Endothelial cell of umbilical vein (primary cell): Measurements from ENCODE around the gene NMRK2. TPM values are rescaled to one million over a fixed set of nuclear protein-coding genes. Genes with fewer than 3 reads are reported as not detected.

Experiments
- BruUV-seq: library from RNA; stranded (reverse); fragments of 400-500 nt; replicated peaks from 2 replicates; lab custom pipeline; 2021; lab: Mats Ljungman, UMichigan
- CTCF ChIA-PET: fragments of 300-600, 350-600 bp; sonication (Branson Sonifier 250); formaldehyde crosslinking; loops from one replicate; lab custom pipeline; 2021; ENCODE audit warnings: antibody characterized with exemption, inconsistent platforms; lab: Charles Lee
- POLR2A ChIA-PET: fragments of 300-600, 350-600 bp; sonication (Branson Sonifier 250); formaldehyde crosslinking; loops from one replicate; lab custom pipeline; 2021; ENCODE audit warnings: antibody characterized with exemption, inconsistent platforms; lab: Charles Lee
- DNase-seq: peaks from one replicate; pipeline ENCODE4 v3.0.0-alpha.2; 2011; ENCODE audit warnings: low read depth, low spot score
- FAIRE-seq: peaks from 2 replicates; lab custom pipeline; 2011; peaks lifted over from hg19 to GRCh38; lab: Jason Lieb, UNC
- H2AFZ ChIP-seq: 2 replicates; pipeline ENCODE4 v1.6.0; 2012; ENCODE audit warnings: low read depth, low read length, control low read depth, inconsistent platforms
- H3K27ac ChIP-seq: 2 replicates; pipeline ENCODE4 v1.5.1; 2011; ENCODE audit warnings: low read depth, mild to moderate bottlenecking, control low read depth, low read length, moderate library complexity; ENCODE audit not compliant: insufficient read depth
- H3K27me3 ChIP-seq, 2 experiments: 2 replicates each; pipeline versions ENCODE4 v1.6.0 to v1.6.1; 2011; ENCODE audit warnings: low read length in 2 of 2, mixed read lengths in 1 of 2; ENCODE audit not compliant: control insufficient read depth in 2 of 2, insufficient read depth in 2 of 2
- H3K36me3 ChIP-seq, 2 experiments: 2 replicates in 1 of 2; 3 replicates in 1 of 2; pipeline ENCODE4 v1.5.1; 2011; ENCODE audit warnings: low read length in 2 of 2, mild to moderate bottlenecking in 1 of 2, moderate library complexity in 1 of 2; ENCODE audit not compliant: control insufficient read depth in 2 of 2, insufficient read depth in 2 of 2; ENCODE audit errors: extremely low read depth in 1 of 2
- H3K4me1 ChIP-seq: 3 replicates; pipeline ENCODE4 v1.5.1; 2011; ENCODE audit warnings: mild to moderate bottlenecking, low read length; ENCODE audit not compliant: control insufficient read depth, insufficient read depth; ENCODE audit errors: extremely low read depth
- H3K4me2 ChIP-seq: 2 replicates; pipeline ENCODE4 v1.6.1; 2011; ENCODE audit warnings: low read length, control low read depth, mixed read lengths; ENCODE audit not compliant: insufficient read depth
- H3K4me3 ChIP-seq, 3 experiments: fragments of 200-600 bp in 1 of 3; sonication (generic), shearing (Covaris generic) in 1 of 3; replicated peaks in 1 of 3; 2 replicates each; pipeline ENCODE4 v1.5.1; 2011 to 2016; ENCODE audit warnings: control low read depth in 3 of 3, low read length in 3 of 3, mild to moderate bottlenecking in 2 of 3, inconsistent platforms in 1 of 3, low read depth in 1 of 3, moderate library complexity in 1 of 3; ENCODE audit not compliant: insufficient read depth in 1 of 3
- H3K79me2 ChIP-seq: 2 replicates; pipeline ENCODE4 v1.6.0; 2012; ENCODE audit warnings: low read length, inconsistent platforms; ENCODE audit not compliant: control insufficient read depth, insufficient read depth
- H3K9ac ChIP-seq: replicated peaks from 2 replicates; pipeline ENCODE3; 2011; ENCODE audit warnings: low read length, control low read depth; ENCODE audit not compliant: insufficient read depth; ENCODE audit errors: extremely low read depth
- H3K9me1 ChIP-seq: replicated peaks from 3 replicates; pipeline ENCODE4 v1.6.0; 2011; ENCODE audit warnings: mild to moderate bottlenecking, low read length; ENCODE audit not compliant: control insufficient read depth, insufficient read depth; ENCODE audit errors: extremely low read depth
- H3K9me3 ChIP-seq: replicated peaks from 2 replicates; pipeline ENCODE4 v1.5.1; 2012; ENCODE audit warnings: low read length, inconsistent platforms; ENCODE audit not compliant: control insufficient read depth, insufficient read depth
- H4K20me1 ChIP-seq: replicated peaks from 2 replicates; pipeline ENCODE3; 2011; ENCODE audit warnings: mild to moderate bottlenecking, low read length; ENCODE audit not compliant: control insufficient read depth, insufficient read depth; ENCODE audit errors: extremely low read depth
- EZH2 ChIP-seq: IDR thresholded peaks from 2 replicates; pipeline ENCODE4 v1.6.1; 2012; ENCODE audit warnings: borderline replicate concordance, low read depth, mild to moderate bottlenecking, moderate library complexity, low read length, inconsistent platforms; ENCODE audit not compliant: severe bottlenecking
- FOS ChIP-seq: IDR thresholded peaks from 2 replicates; pipeline ENCODE4 v1.6.1; 2011; ENCODE audit warnings: mild to moderate bottlenecking, low read length, moderate library complexity, borderline replicate concordance; ENCODE audit not compliant: insufficient read depth
- GATA2 ChIP-seq: IDR thresholded peaks from 2 replicates; pipeline ENCODE4 v1.7.0; 2011; ENCODE audit warnings: low read depth, mild to moderate bottlenecking, moderate library complexity, mixed read lengths, low read length; ENCODE audit not compliant: insufficient read length, insufficient read depth
- JUN ChIP-seq: IDR thresholded peaks from 2 replicates; pipeline ENCODE4 v1.6.1; 2011; ENCODE audit warnings: borderline replicate concordance, low read depth; ENCODE audit not compliant: insufficient read length, insufficient read depth
- MYC ChIP-seq: IDR thresholded peaks from one replicate; pipeline ENCODE4 v1.6.1; 2011; ENCODE audit warnings: mild to moderate bottlenecking, low read depth, low read length
- POLR2A ChIP-seq: IDR thresholded peaks from 2 replicates; pipeline ENCODE4 v1.6.1; 2012; ENCODE audit warnings: low read depth, mild to moderate bottlenecking, control low read depth, low read length
- POLR2AphosphoS5 ChIP-seq: IDR thresholded peaks from 2 replicates; pipeline ENCODE4 v1.6.1; 2012; ENCODE audit warnings: low read depth, mild to moderate bottlenecking, control low read depth, low read length, moderate library complexity; ENCODE audit not compliant: insufficient read depth
- dilution Hi-C: fragments of 300-500 bp; cut with MboI; formaldehyde crosslinking; loops from one replicate; pipeline ENCODE4 v1.15.0; 2019; ENCODE audit warnings: low sequenced_read_pairs; ENCODE audit not compliant: extremely low pct_ligation_motif_present
- intact Hi-C: fragments of 100-400 bp; cut with micrococcal nuclease; formaldehyde crosslinking; loops from one replicate; pipeline ENCODE4 v1.10.0; 2022
- polyA plus RNA-seq, 4 experiments: library from polyadenylated mRNA; depleted of rRNA in 3 of 4; stranded (reverse) in 3 of 4; unstranded in 1 of 4; fragments of >200 nt; gene quantifications; 2 replicates each; pipeline versions ENCODE4 v1.2.1 to v1.2.3, GENCODE V29; 2011 to 2012; ENCODE audit warnings: missing spikeins in 1 of 4
- total RNA-seq: library from RNA; stranded (reverse); gene quantifications from 2 replicates; pipeline ENCODE4 v1.2.3, GENCODE V29; 2021
- TF ChIP-seq, protein P1 (sequence below): IDR thresholded peaks from 2 replicates; pipeline ENCODE4 v1.6.1; 2011; ENCODE audit not compliant: insufficient read depth, insufficient read length
- TF ChIP-seq, protein P2 (sequence below), 2 donors: IDR thresholded peaks; 1 replicate in 1 of 2; 2 replicates in 1 of 2; pipeline ENCODE4 v1.5.1; 2011; ENCODE audit warnings: low read length in 2 of 2, mild to moderate bottlenecking in 2 of 2, moderate library complexity in 2 of 2, control low read depth in 1 of 2, inconsistent platforms in 1 of 2, low read depth in 1 of 2; ENCODE audit not compliant: insufficient read depth in 1 of 2; ENCODE audit errors: extremely low read depth in 1 of 2

The NMRK2 gene
- total and polyA plus RNA-seq, 2 donors (not counting 3 experiments of a cell fraction or from before 2014, with no cell fraction given): not detected

DNA sequence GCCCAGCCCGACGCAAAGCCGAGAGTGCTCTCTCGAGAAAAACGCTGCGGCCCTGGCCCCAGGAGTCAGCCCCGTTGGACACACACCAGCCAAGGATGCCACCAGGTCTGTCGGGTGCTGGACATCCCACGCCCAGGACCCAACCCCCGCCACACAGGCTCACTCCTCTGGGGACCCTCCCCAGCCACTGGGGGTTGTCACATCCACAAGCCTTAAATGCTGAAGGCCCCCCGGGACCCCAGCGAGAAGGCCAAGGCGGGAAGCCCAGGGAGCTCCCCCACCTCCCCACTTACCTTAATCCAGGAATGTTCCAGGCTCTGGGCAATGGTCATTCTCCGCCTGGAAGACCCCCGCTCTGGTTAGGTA is 26.9 kb downstream of the NMRK2 start:
- Histone ChIP-seq H3K4me3 (no peak overlapping the region), H3K79me2 (peaks cover 3% of the 10 kb centered on the region)
- no peak for FAIRE-seq

More for the DNA sequence above, 26.9 kb downstream of the NMRK2 start:
- no peak for DNase-seq
- Histone ChIP-seq H3K27ac (no peak overlapping the region), H3K9me1 (no peaks in the 10 kb centered on the region), H4K20me1 (no peaks in the 10 kb centered on the region), H2AFZ (no peak overlapping the region), H3K4me1 (no peaks in the 10 kb centered on the region), H3K9ac (no peak overlapping the region), H3K36me3 (peaks cover 13 to 62% of the 10 kb centered on the region in 2 experiments), H3K9me3 (no peaks in the 10 kb centered on the region), H3K4me2 (no peak overlapping the region), H3K27me3 (no peaks in the 10 kb centered on the region)
- no TSS peak for BruUV-seq
- ChIA-PET CTCF (no interaction called here), POLR2A (interaction anchor here (3.9 kb wide), 1 partner anchor 9 kb away, joined by 13 read pairs; no protein-coding TSS in a partner anchor)
- intact Hi-C loops: no loop called here
- dilution Hi-C loops: no loop called here
- no peak for TF ChIP-seq EZH2
- TF ChIP-seq MYC: no peak
- TF ChIP-seq GATA2: no peak
- TF ChIP-seq JUN: no peak
- TF ChIP-seq, protein P1, sequence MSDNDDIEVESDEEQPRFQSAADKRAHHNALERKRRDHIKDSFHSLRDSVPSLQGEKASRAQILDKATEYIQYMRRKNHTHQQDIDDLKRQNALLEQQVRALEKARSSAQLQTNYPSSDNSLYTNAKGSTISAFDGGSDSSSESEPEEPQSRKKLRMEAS: no peak
- no peak for TF ChIP-seq POLR2AphosphoS5
- no peak for TF ChIP-seq POLR2A
- TF ChIP-seq, protein P2, sequence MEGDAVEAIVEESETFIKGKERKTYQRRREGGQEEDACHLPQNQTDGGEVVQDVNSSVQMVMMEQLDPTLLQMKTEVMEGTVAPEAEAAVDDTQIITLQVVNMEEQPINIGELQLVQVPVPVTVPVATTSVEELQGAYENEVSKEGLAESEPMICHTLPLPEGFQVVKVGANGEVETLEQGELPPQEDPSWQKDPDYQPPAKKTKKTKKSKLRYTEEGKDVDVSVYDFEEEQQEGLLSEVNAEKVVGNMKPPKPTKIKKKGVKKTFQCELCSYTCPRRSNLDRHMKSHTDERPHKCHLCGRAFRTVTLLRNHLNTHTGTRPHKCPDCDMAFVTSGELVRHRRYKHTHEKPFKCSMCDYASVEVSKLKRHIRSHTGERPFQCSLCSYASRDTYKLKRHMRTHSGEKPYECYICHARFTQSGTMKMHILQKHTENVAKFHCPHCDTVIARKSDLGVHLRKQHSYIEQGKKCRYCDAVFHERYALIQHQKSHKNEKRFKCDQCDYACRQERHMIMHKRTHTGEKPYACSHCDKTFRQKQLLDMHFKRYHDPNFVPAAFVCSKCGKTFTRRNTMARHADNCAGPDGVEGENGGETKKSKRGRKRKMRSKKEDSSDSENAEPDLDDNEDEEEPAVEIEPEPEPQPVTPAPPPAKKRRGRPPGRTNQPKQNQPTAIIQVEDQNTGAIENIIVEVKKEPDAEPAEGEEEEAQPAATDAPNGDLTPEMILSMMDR (IDR thresholded peaks at IDR 0.05; ENCODE audit: extremely low read depth in 1 of 2, insufficient read depth in 1 of 2, low read depth in 1 of 2, low read length in 2 of 2): no peak
- TF ChIP-seq FOS: no peak
